ENCODE measurements around the gene CPXM1. TPM values are rescaled to one million over a fixed set of nuclear protein-coding genes. Genes with fewer than 3 reads are reported as not detected.

The CPXM1 gene
- total and polyA plus RNA-seq, 9 of the 15 experiments (the other 6 are each of a cell fraction or from before 2014, with no cell fraction given), result 0.04 to 1.1 (median 0.37) TPM; not detected in 2

DNA sequence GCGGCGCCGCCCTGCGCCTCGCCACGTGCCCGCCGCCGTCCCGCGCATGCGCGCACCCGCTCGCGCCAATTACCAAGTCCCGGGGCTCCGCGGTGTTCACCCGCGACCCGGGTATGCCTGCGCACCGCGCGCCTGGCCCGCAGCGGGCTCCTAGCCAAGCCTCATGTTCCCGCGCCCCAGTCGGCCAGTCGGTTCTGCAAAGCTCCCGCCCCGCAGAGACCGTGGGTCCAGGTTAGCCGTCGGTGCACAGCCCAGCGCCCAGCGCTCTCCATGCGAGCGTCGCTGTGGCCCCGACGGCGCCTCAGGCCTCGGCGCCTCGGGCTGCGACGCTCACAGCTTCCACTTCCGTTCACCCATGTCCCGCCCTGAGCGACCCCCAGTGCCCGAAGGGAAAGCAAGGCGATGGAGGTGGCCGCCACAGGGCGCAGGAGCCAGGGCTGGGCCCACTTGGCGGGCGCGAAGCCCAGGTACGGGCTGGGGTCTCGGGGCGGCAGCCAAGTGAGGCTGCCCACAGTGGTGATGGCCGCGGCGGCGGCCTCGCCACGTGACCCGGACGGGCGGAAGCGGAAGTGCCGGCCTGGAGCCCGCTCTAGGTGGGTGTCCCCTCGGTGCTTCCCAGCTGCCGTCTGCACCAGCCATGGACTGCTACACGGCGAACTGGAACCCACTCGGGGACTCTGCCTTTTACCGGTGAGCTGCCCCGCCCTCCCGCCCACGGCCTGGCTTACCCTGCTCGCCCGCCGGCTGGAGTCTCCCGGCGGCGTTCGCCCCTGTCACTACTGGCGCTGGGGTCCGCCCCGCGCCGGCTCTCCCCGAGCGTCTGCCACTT, 39.9 kb upstream of the CPXM1 start, which contains the start of the genes PCED1A and VPS16 (continued):
- TF ChIP-seq, protein P1, sequence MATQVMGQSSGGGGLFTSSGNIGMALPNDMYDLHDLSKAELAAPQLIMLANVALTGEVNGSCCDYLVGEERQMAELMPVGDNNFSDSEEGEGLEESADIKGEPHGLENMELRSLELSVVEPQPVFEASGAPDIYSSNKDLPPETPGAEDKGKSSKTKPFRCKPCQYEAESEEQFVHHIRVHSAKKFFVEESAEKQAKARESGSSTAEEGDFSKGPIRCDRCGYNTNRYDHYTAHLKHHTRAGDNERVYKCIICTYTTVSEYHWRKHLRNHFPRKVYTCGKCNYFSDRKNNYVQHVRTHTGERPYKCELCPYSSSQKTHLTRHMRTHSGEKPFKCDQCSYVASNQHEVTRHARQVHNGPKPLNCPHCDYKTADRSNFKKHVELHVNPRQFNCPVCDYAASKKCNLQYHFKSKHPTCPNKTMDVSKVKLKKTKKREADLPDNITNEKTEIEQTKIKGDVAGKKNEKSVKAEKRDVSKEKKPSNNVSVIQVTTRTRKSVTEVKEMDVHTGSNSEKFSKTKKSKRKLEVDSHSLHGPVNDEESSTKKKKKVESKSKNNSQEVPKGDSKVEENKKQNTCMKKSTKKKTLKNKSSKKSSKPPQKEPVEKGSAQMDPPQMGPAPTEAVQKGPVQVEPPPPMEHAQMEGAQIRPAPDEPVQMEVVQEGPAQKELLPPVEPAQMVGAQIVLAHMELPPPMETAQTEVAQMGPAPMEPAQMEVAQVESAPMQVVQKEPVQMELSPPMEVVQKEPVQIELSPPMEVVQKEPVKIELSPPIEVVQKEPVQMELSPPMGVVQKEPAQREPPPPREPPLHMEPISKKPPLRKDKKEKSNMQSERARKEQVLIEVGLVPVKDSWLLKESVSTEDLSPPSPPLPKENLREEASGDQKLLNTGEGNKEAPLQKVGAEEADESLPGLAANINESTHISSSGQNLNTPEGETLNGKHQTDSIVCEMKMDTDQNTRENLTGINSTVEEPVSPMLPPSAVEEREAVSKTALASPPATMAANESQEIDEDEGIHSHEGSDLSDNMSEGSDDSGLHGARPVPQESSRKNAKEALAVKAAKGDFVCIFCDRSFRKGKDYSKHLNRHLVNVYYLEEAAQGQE (IDR thresholded peaks at IDR 0.05; ENCODE audit: borderline replicate concordance), result peak; percentile 49; the same call in 1 of the 2 replicates
- TF ChIP-seq, protein P1 (CRISPR knock-in tag; IDR thresholded peaks at IDR 0.05; ENCODE audit: low read depth), result peak; percentile 50; the same call in 1 of the 2 replicates
- TF ChIP-seq TAF7 (tag; IDR thresholded peaks at IDR 0.05) (peak; percentile 50), CCNT2 (IDR thresholded peaks at IDR 0.05; ENCODE audit: borderline replicate concordance, extremely low read depth, insufficient read length, low read depth, low read length) (peak; percentile 39), ZC3H8 (IDR thresholded peaks at IDR 0.05) (no peak), ZNF143 (CRISPR knock-in tag; IDR thresholded peaks at IDR 0.05) (no peak), FOXP1 (CRISPR knock-in tag; IDR thresholded peaks at IDR 0.05) (no peak)

Measured in K562 (cell line).